AG09319 (cell line): ENCODE measurements around the gene ZNF615.
"Not testable (repeated sequence)": the region's sequence is repeated elsewhere in the genome, so short reads cannot be mapped to it uniquely, and the experiment has no call there.

ENCODE experiments used
- DNase-seq: peaks from one replicate; pipeline ENCODE4 v3.0.0-alpha.2; 2010; ENCODE audit warnings: low read depth; ENCODE audit errors: extremely low read depth
- CTCF ChIP-seq: IDR thresholded peaks from 2 replicates; pipeline ENCODE4 v1.5.1; 2011; ENCODE audit warnings: low read depth, mild to moderate bottlenecking, inconsistent platforms, low read length, moderate library complexity

The ZNF615 gene

GRCh38 chr19:51976852-51977251, 31.2 kb downstream of the ZNF615 start:
- DNase-seq: no peak
- no peak for TF ChIP-seq CTCF

GRCh38 chr19:51975787-51976186, 32.2 kb downstream of the ZNF615 start:
- not testable (repeated sequence) for DNase-seq

- no peak for TF ChIP-seq CTCF
- no peak for DNase-seq
Measured at GRCh38 chr19:51971624-51972023, 36.4 kb downstream of the ZNF615 start.

GRCh38 chr19:51970718-51971117, 37.3 kb downstream of the ZNF615 start:
- TF ChIP-seq CTCF: no peak
- no peak for DNase-seq

- no peak for DNase-seq
- TF ChIP-seq CTCF: no peak
Measured at GRCh38 chr19:51965583-51965982, 42.4 kb downstream of the ZNF615 start.

GRCh38 chr19:51960621-51961233, 47.3 kb downstream of the ZNF615 start:
- DNase-seq: not testable (repeated sequence)

- TF ChIP-seq CTCF: no peak
- DNase-seq: no peak
Measured at GRCh38 chr19:51959791-51960190, 48.2 kb downstream of the ZNF615 start.

GRCh38 chr19:51957846-51958245, 50.2 kb downstream of the ZNF615 start:
- not testable (repeated sequence) for DNase-seq

GRCh38 chr19:51948975-51949374, 59.0 kb downstream of the ZNF615 start:
- DNase-seq: no peak
- TF ChIP-seq CTCF: no peak
